HG03039 (cell line): Measurements from ENCODE around the gene CELF2.

ENCODE experiments used
- ATAC-seq: cut with Tn5 transposase; IDR thresholded peaks from one replicate; pipeline ENCODE4 v1.9.1; 2021; ENCODE audit warnings: mild to moderate bottlenecking, moderate library complexity; ENCODE audit not compliant: unreplicated experiment

The CELF2 gene

GRCh38 chr10:11003679-11004078, 14.0 kb upstream of the CELF2 start:
- ATAC-seq: no peak

DNA sequence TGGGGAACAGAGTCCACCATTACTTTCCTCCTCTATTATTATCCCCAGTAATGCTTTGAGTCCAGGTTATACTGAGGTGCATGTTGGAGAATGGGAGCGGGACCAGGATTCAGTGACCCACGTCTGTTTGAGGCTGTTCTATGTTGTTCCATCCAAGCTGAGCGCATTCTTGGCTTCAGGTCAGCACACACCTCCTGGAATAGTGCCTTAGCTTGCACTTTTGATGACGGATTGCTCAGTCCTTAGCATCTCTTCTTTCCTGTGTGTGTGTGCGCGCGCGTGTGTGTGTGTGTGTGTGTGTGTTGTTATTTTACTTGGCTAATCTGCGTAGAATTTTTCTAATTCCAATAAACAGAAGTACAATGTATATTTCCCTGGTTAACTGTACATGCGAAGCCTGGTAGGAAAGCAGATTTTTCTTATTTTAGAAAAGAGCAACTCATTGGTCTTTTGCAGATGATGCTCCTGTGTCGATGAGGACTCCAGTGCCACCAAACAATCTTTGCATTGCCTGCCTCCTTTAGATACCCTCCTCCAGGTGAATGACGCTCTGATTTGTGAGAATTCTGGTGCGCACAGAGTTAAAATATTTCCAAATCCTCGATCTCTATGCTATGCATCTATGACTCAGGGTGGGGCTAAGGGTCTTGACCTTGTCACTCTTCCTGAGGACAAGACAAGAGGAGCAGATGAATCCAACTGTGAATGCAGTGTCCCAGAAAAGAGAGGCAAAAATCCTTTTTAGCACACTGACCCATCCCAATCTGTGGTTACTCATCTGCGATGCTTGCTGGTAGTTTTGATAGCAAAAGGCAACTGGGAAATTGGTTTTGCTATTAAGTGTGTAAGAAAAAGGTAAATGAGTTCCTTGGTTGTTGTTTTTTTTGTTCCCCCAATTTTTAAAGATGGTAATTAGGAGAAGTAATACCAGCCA, 13.3 kb upstream of the CELF2 start:
- no peak for ATAC-seq

GRCh38 chr10:11005725-11006427, 11.8 kb upstream of the CELF2 start:
- no peak for ATAC-seq

GRCh38 chr10:11006428-11006825, 11.2 kb upstream of the CELF2 start:
- ATAC-seq: no peak

DNA sequence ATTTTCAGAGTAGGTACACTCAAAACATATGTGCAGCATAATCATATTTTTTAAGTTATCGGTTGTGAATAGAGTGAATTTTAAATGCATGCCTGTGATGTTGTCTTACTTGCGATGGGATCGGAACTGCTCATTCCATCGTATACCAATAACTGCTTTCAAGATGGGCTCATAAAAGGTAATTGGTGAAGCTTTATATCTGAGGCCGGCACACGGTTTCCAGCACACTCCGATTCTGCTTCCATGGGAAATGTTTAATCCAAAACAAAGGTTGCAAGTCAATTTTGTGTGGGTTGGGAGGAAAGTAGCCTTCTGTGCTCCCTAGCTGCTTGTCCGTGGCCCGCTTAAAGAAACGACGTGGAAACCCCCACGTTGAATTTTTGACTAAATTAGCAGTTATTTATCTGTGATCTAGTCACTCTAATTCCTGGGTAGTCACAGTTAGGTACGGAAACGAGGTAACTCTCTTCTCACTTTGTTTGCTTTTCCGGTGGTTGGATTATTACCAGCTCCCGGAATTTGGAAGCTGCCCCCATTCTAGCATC, 10.1 kb upstream of the CELF2 start:
- ATAC-seq: no peak

GRCh38 chr10:11009471-11010308, 8.0 kb upstream of the CELF2 start:
- ATAC-seq: no peak

DNA sequence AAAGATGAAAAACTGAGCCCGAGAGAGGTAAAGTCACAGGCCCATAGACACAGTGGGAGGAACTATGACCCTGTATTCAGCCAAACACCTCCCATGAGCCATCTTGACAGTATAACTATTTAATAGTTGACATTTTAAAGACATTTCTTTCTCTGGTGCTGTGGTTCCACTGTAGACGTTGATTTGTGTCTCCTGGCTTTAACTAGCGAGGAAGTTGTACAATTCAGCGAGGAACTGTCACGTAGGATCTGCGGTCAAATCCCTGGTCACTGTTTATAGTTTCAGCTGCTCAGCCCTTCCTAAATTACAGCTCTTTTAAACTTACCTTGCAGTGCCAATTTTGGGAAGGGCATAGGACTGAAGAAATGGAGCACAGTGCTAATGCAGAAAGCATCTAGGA, 7.1 kb upstream of the CELF2 start:
- no peak for ATAC-seq

- no peak for ATAC-seq
Observed at GRCh38 chr10:11011436-11011835, 6.2 kb upstream of the CELF2 start.

DNA sequence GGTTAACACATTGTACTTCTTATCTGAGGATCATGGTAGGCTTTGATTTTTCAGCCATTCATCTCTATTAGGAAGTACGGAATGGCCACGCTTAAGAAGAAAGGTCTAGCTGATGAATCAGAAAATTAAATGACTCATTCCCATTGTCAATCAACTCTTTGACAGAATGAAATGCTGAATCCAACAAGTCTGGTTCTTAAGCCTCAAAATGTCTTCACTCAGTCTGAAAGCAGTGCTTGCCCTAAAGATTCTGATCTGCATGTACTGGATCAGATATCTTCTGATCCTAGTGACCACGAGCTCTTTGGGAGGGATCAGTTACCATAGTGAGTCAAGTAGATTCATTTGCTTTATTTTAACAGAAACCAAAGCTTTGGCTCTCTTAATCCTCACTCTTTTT, 5.7 kb upstream of the CELF2 start:
- no peak for ATAC-seq

- ATAC-seq: no peak
Observed at GRCh38 chr10:11012421-11013295, 5.0 kb upstream of the CELF2 start.

- no peak for ATAC-seq
Observed at GRCh38 chr10:11013836-11014235, 3.8 kb upstream of the CELF2 start.

- ATAC-seq: no peak
Observed at GRCh38 chr10:11014671-11015445, 2.8 kb upstream of the CELF2 start.

DNA sequence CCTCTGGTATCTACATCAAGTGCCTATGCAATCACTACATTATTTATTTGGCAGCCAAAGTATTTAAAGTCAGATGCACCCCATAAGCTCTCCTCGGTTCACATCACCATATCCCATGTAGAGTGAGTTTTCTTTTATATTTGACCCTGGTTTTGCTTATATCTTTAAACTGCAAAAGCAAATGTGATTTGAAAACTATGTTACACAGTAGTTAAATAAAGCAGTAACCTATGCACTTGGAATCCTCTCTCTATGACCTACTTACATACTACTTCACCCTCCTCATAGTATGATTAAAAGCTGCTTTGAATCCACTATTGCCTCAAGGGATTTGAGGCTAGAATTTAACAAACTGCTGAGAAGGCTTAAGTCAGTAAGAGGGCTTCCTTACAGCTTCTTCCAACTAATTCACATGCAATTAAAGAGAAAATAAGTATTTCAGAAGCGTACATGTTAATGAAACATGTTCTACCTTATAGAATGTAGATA, 2.2 kb upstream of the CELF2 start:
- ATAC-seq: no peak

GRCh38 chr10:11017000-11017569, 587 bp upstream of the CELF2 start:
- ATAC-seq: no peak

DNA sequence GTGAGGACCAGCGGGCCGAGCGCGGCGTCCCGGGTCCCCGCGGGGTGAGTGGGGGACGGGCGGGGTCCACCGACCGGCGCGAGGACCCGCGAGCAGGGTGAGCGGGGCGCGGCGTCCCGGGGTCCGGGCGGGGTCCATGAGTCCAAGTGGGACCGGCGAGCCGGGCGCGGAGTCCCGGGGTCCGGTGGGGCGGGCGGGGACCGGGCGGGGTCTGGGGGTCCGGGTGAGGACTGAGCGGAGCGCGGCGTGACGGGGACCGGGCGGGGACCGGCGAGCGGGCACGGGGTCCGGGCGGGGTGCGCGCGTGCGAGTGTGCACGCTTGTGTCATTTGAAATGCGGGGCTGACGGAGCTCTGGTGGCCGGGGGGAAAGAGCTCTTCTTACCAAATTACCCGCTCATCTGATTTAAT, 765 bp downstream of the CELF2 start:
- no peak for ATAC-seq

- ATAC-seq: no peak
Observed at GRCh38 chr10:11018855-11019631, 1.4 kb downstream of the CELF2 start.

DNA sequence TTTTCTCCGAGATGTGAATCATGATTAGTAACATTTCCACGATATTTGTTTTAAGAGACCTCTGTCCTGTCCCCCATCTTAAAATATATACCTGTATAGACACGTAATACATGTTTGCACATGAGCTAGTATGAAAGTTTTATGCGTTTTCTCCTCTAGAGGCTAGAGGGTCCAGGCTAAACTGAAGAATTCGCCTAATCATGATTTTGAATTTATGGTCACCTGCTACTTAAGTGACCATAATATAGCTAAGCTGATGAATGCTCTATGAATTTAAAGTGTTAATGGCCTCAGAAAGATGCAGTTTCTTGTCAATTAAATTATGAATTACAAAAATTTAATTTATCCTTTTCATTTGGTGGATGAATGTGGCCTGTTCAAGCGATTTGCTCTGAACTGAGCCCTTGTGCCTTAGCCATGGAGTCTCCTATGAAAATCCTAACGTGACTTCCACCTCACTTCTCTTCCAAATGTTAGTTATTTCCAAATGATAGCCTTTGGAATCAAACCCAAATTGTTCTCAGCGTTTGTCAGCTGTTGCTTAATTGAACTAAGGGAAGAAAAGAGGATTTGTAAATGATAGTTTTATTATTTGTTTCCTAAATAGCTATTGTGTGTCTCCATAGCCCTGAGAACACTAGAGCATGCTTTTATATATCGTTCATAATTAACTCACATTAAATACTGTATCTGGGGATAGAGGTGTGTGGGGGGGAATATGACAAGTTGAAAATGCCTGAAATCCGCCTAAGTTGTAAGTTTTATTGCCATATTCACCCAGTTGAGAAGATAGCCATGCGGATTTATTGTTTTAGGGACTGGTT, 2.3 kb downstream of the CELF2 start:
- ATAC-seq: no peak
